K562 (cell line): ENCODE data around the gene TSHZ1.

Experiments
- HNRNPH1 ChIP-seq: fragments of 200-400 bp; formaldehyde crosslinking; optimal IDR thresholded peaks from 2 replicates; pipeline ENCODE3; 2017; ENCODE audit warnings: low read depth, mild to moderate bottlenecking, low read length, moderate library complexity
- ZFP30 ChIP-seq: fragments of 250-450 bp; sonication (Bioruptor Pico); IDR thresholded peaks from 2 replicates; pipeline ENCODE4 v1.8.0; 2022; ENCODE audit warnings: moderate library complexity, mild to moderate bottlenecking, inconsistent platforms, borderline replicate concordance

- TF ChIP-seq ZFP30 (no peak), HNRNPH1 (no peak)
Observed at GRCh38 chr18:75216911-75217689, 6.5 kb downstream of the TSHZ1 start.
